Coronary artery (tissue), 2 donors: ENCODE results near the gene ITIH2.
"Not testable (repeated sequence)": the region's sequence is repeated elsewhere in the genome, so short reads cannot be mapped to it uniquely, and the experiment has no call there.

Experiments
- DNase-seq: peaks from one replicate; pipeline ENCODE4 v3.0.0-alpha.2; 2017; ENCODE audit warnings: low spot score
- H3K27ac ChIP-seq, 2 donors: fragments of 200-600 bp; sonication (generic); one replicate each; pipeline ENCODE4 v1.5.1; 2016 to 2019
- H3K4me3 ChIP-seq: fragments of 200-600 bp; sonication (generic); 2 replicates; pipeline ENCODE4 v1.5.1; 2016; ENCODE audit warnings: mild to moderate bottlenecking, moderate library complexity
- CTCF ChIP-seq: fragments of 200-600 bp; sonication (generic); IDR thresholded peaks from one replicate; pipeline ENCODE4 v1.5.1; 2019; ENCODE audit warnings: antibody characterized with exemption

ITIH2 gene

GRCh38 chr10:7707102-7707501 is 4.0 kb downstream of the ITIH2 start:
- TF ChIP-seq CTCF, result no peak
- Histone ChIP-seq H3K27ac (no peak overlapping the region), H3K4me3 (no peak overlapping the region)
- no peak for DNase-seq

GRCh38 chr10:7707858-7708622 is 4.9 kb downstream of the ITIH2 start:
- TF ChIP-seq CTCF, result no peak
- DNase-seq, result no peak
- Histone ChIP-seq H3K4me3 (no peak overlapping the region), H3K27ac (no peak overlapping the region)

- H3K27ac ChIP-seq, result no peak overlapping the region
- no peak for DNase-seq
- no peak overlapping the region for H3K4me3 ChIP-seq
- no peak for TF ChIP-seq CTCF
Measured at GRCh38 chr10:7708832-7709231, 5.7 kb downstream of the ITIH2 start.

GRCh38 chr10:7710446-7710845 is 7.3 kb downstream of the ITIH2 start:
- Histone ChIP-seq H3K27ac (no peak overlapping the region), H3K4me3 (no peak overlapping the region)
- DNase-seq, result no peak
- TF ChIP-seq CTCF, result no peak

- H3K27ac ChIP-seq, H3K4me3 ChIP-seq, DNase-seq: not testable (repeated sequence)
Measured at GRCh38 chr10:7711075-7711474, 8.0 kb downstream of the ITIH2 start.

GRCh38 chr10:7715515-7715914 is 12.4 kb downstream of the ITIH2 start:
- no peak for TF ChIP-seq CTCF
- no peak for DNase-seq
- H3K27ac ChIP-seq, result no peak overlapping the region
- no peak overlapping the region for H3K4me3 ChIP-seq

GRCh38 chr10:7717767-7718166 is 14.7 kb downstream of the ITIH2 start:
- no peak for TF ChIP-seq CTCF
- H3K27ac ChIP-seq, result no peak overlapping the region
- no peak for DNase-seq
- no peak overlapping the region for H3K4me3 ChIP-seq
